Panc1 (cell line): ENCODE results near the gene GNAQ. TPM values are rescaled to one million over a fixed set of nuclear protein-coding genes. Genes with fewer than 3 reads are reported as not detected.
A peak's percentile ranks its signal among the peaks of the same experiment; 100 is the strongest.

Experiments
- ATAC-seq: fragments of 200-7000 bp; cut with Tn5 transposase; 2 replicates; pipeline ENCODE4 v1.9.1; 2020; ENCODE audit warnings: mild to moderate bottlenecking, moderate library complexity
- BruUV-seq: library from RNA; stranded (reverse); fragments of 400-500 nt; replicated peaks from 2 replicates; lab custom pipeline; 2021; lab: Mats Ljungman, UMichigan
- CTCF ChIA-PET: fragments of 300-600 bp; sonication (Branson Sonifier 250); formaldehyde crosslinking; loops from one replicate; lab custom pipeline; 2022; ENCODE audit warnings: antibody characterized with exemption; lab: Charles Lee
- POLR2A ChIA-PET: fragments of 300-600 bp; sonication (Branson Sonifier 250); formaldehyde crosslinking; loops from one replicate; lab custom pipeline; 2022; ENCODE audit warnings: antibody characterized with exemption; lab: Charles Lee
- DNase-seq: peaks from one replicate; pipeline ENCODE4 v3.0.0-alpha.2; 2010; ENCODE audit warnings: low read depth, low spot score
- H3K27ac ChIP-seq: 2 replicates; pipeline ENCODE4 v1.5.1; 2011; ENCODE audit warnings: mild to moderate bottlenecking, low read length, inconsistent platforms
- H3K27me3 ChIP-seq: fragments of 200-500 bp; sonication (Bioruptor generic); 2 replicates; pipeline ENCODE4 v1.6.0; 2014; ENCODE audit warnings: low read length, inconsistent platforms; ENCODE audit not compliant: control insufficient read depth, insufficient read depth
- H3K36me3 ChIP-seq: fragments of 200-500 bp; sonication (Bioruptor generic); 2 replicates; pipeline ENCODE4 v1.5.1; 2014; ENCODE audit warnings: inconsistent platforms, mild to moderate bottlenecking, low read length, moderate library complexity; ENCODE audit not compliant: control insufficient read depth, insufficient read depth
- H3K4me1 ChIP-seq: 2 replicates; pipeline ENCODE4 v1.5.1; 2011; ENCODE audit warnings: inconsistent platforms, mild to moderate bottlenecking, low read length, moderate library complexity; ENCODE audit not compliant: control insufficient read depth, insufficient read depth
- H3K4me3 ChIP-seq, 2 experiments: 2 replicates each; pipeline ENCODE4 v1.5.1; 2011 to 2012; ENCODE audit warnings: low read depth in 2 of 2, low read length in 2 of 2, mild to moderate bottlenecking in 2 of 2, inconsistent platforms in 1 of 2, moderate library complexity in 1 of 2
- H3K9me3 ChIP-seq: fragments of 200-500 bp; sonication (Bioruptor generic); 2 replicates; pipeline ENCODE4 v1.5.1; 2014; ENCODE audit warnings: low read depth, mild to moderate bottlenecking, inconsistent platforms, low read length, moderate library complexity; ENCODE audit not compliant: control insufficient read depth, insufficient read depth
- CTCF ChIP-seq: fragments of 450-650 bp; IDR thresholded peaks from 2 replicates; pipeline ENCODE4 v1.5.1; 2017; ENCODE audit warnings: mild to moderate bottlenecking
- POLR2AphosphoS5 ChIP-seq: IDR thresholded peaks from 2 replicates; pipeline ENCODE4 v1.6.1; 2012; ENCODE audit warnings: mild to moderate bottlenecking, low read depth, low read length, moderate library complexity
- REST ChIP-seq, 2 experiments: IDR thresholded peaks; 2 replicates each; pipeline ENCODE4 v1.6.1; 2011 to 2012; ENCODE audit warnings: low read depth in 2 of 2, control low read depth in 1 of 2, low read length in 1 of 2, mild to moderate bottlenecking in 1 of 2, moderate library complexity in 1 of 2; ENCODE audit not compliant: insufficient read depth in 1 of 2
- SIN3A ChIP-seq: IDR thresholded peaks from 2 replicates; pipeline ENCODE4 v1.6.1; 2012; ENCODE audit warnings: low read depth, mild to moderate bottlenecking, low read length, moderate library complexity, borderline replicate concordance; ENCODE audit not compliant: insufficient read depth
- TCF7L2 ChIP-seq: IDR thresholded peaks from 2 replicates; pipeline ENCODE4 v1.6.1; 2011; ENCODE audit warnings: mild to moderate bottlenecking, low read depth, low read length, inconsistent platforms
- in situ Hi-C: cut with HindIII; loops from 2 replicates; pipeline ENCODE4 v1.10.0; 2016; ENCODE audit warnings: low sequenced_read_pairs, low pct_unique_long_range_greater_than_20kb
- intact Hi-C: fragments of 100-400 bp; cut with micrococcal nuclease; formaldehyde crosslinking; loops from one replicate; pipeline ENCODE4 v1.10.0; 2022; ENCODE audit not compliant: unreplicated experiment
- total RNA-seq: library from RNA; stranded (reverse); gene quantifications from one replicate; pipeline ENCODE4 v1.2.1, GENCODE V29; 2021; ENCODE audit not compliant: unreplicated experiment

Gene GNAQ
- total RNA-seq, 1 experiment from 2014 or later = 34.5 TPM

GRCh38 chr9:78028926-78029325 is 2.7 kb downstream of the GNAQ start:
- ChIA-PET POLR2A (no interaction called here), CTCF (no interaction called here)
- H3K9me3 ChIP-seq = no peaks in the 10 kb centered on the region
- intact Hi-C loops = no loop called here
- ATAC-seq = no peak
- H3K4me1 ChIP-seq = peaks cover 15% of the 10 kb centered on the region
- no TSS peak for BruUV-seq
- H3K36me3 ChIP-seq = no peaks in the 10 kb centered on the region
- no peak for TF ChIP-seq TCF7L2
- no peak for TF ChIP-seq POLR2AphosphoS5
- TF ChIP-seq CTCF = no peak
- TF ChIP-seq SIN3A = no peak
- no peak for TF ChIP-seq REST (IDR thresholded peaks at IDR 0.05; ENCODE audit: insufficient read depth in 1 of 2, low read depth in 2 of 2, low read length in 1 of 2)
- no peaks in the 10 kb centered on the region for H3K27me3 ChIP-seq
- no peak overlapping the region for H3K27ac ChIP-seq
- H3K4me3 ChIP-seq = peak overlapping the region in 1 of 2 experiments; percentile 74; a peak in 1 of 4 replicates
- no peak for DNase-seq
- in situ Hi-C loops = no loop called here

GRCh38 chr9:78026947-78027346 is 4.7 kb downstream of the GNAQ start:
- Histone ChIP-seq H3K4me1 (peaks cover 8% of the 10 kb centered on the region), H3K4me3 (no peak overlapping the region), H3K9me3 (no peaks in the 10 kb centered on the region), H3K27ac (no peak overlapping the region), H3K27me3 (no peaks in the 10 kb centered on the region), H3K36me3 (no peaks in the 10 kb centered on the region)
- TF ChIP-seq POLR2AphosphoS5 (no peak), CTCF (no peak), REST (IDR thresholded peaks at IDR 0.05; ENCODE audit: insufficient read depth in 1 of 2, low read depth in 2 of 2, low read length in 1 of 2) (no peak), SIN3A (no peak), TCF7L2 (no peak)
- ChIA-PET POLR2A (interaction anchor here (0.5 kb wide), 1 partner anchor 1248 kb away, joined by 10 read pairs; no protein-coding TSS in a partner anchor), CTCF (interaction anchor here (0.6 kb wide), 1 partner anchor 50 kb away, joined by 3 read pairs; no protein-coding TSS in a partner anchor)
- DNase-seq (no peak), ATAC-seq (no peak)
- in situ Hi-C loops = no loop called here
- no TSS peak for BruUV-seq
- intact Hi-C loops = no loop called here
